22Rv1 (cell line): Measurements from ENCODE around the gene LGALS16.
"Not testable (repeated sequence)": the region's sequence is repeated elsewhere in the genome, so short reads cannot be mapped to it uniquely, and the experiment has no call there.

ENCODE experiments used
- H3K27ac ChIP-seq: fragments of 450-650 bp; 2 replicates; pipeline ENCODE4 v1.5.1; 2017
- CTCF ChIP-seq: fragments of 450-650 bp; IDR thresholded peaks from 2 replicates; pipeline ENCODE4 v1.5.1; 2017; ENCODE audit warnings: mild to moderate bottlenecking
- ZFX ChIP-seq: fragments of 450-650 bp; IDR thresholded peaks from 2 replicates; pipeline ENCODE4 v1.6.1; 2017; ENCODE audit warnings: antibody characterized with exemption, borderline replicate concordance

The LGALS16 gene

DNA sequence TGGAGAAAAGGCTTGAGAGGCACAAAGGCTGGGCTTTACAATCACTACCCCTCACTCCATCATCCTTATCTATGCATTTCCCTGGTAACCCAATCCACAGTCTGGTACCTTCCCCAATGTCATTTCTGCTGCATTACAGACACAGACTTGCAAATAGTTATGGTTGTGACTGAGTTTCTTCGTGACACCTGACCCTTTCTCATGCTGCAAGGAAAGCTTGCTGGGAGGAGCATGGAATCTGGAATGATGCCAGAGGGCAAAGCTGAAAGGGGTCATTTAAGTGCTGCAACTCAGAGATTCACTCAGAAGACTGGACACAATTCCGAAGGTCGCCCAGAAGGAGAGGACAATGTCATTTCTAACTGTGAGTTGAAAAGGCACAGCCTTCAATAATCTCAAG lies at the start of gene LGALS16:
LGALS16 (plus strand) TSS at position 301 of the 400 bp plus-strand sequence; CDS start at position 350, 49 bp downstream.
- TF ChIP-seq CTCF (no peak), ZFX (no peak)

GRCh38 chr19:39607021-39607420 lies 48.7 kb upstream of the LGALS16 start:
- TF ChIP-seq CTCF (no peak), ZFX (no peak)
- H3K27ac ChIP-seq = no peak overlapping the region

More for the DNA sequence above, at the start of gene LGALS16:
- no peak within 1 kb of the TSS for H3K27ac ChIP-seq

GRCh38 chr19:39607561-39607960 lies 48.2 kb upstream of the LGALS16 start:
- no peak overlapping the region for H3K27ac ChIP-seq
- no peak for TF ChIP-seq CTCF

GRCh38 chr19:39613597-39613996 lies 42.1 kb upstream of the LGALS16 start:
- H3K27ac ChIP-seq = no peak overlapping the region
- no peak for TF ChIP-seq ZFX
- no peak for TF ChIP-seq CTCF

DNA sequence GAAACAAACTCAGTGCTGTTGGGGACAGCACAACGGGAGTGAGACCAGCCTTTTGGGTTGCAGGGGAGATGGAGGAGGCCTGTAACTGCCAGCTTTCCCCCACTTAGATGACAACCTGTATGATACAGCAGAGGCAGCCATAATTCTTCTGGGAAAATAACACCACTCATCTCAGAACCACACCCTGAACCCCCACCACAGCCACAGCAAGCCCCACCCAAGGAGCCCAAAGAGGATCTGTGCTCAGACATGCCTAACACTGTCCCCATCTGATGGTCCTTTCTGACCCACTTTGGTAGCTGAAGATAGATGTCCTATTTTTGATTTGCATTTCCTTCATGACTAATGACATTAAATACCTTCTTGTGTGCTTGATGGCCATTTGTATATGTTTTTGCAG lies 38.0 kb upstream of the LGALS16 start:
- TF ChIP-seq ZFX (no peak), CTCF (no peak)
- no peak overlapping the region for H3K27ac ChIP-seq

GRCh38 chr19:39623946-39624345 lies 31.8 kb upstream of the LGALS16 start:
- no peak for TF ChIP-seq ZFX
- TF ChIP-seq CTCF = no peak
- H3K27ac ChIP-seq = no peak overlapping the region

- not testable (repeated sequence) for H3K27ac ChIP-seq
These were observed 28.1 kb upstream of the LGALS16 start for GRCh38 chr19:39627631-39628030.

- H3K27ac ChIP-seq = no peak overlapping the region
- TF ChIP-seq CTCF (no peak), ZFX (no peak)
These were observed 24.5 kb upstream of the LGALS16 start for GRCh38 chr19:39631178-39631577.
